ENCODE data around the gene SP5. TPM values are rescaled to one million over a fixed set of nuclear protein-coding genes. Genes with fewer than 3 reads are reported as not detected.
A peak's percentile ranks its signal among the peaks of the same experiment; 100 is the strongest.

Gene SP5
- total and polyA plus RNA-seq, 9 of the 15 experiments (the other 6 are each of a cell fraction or from before 2014, with no cell fraction given): 0.03 to 1.7 (median 0.16) TPM; not detected in 1

DNA sequence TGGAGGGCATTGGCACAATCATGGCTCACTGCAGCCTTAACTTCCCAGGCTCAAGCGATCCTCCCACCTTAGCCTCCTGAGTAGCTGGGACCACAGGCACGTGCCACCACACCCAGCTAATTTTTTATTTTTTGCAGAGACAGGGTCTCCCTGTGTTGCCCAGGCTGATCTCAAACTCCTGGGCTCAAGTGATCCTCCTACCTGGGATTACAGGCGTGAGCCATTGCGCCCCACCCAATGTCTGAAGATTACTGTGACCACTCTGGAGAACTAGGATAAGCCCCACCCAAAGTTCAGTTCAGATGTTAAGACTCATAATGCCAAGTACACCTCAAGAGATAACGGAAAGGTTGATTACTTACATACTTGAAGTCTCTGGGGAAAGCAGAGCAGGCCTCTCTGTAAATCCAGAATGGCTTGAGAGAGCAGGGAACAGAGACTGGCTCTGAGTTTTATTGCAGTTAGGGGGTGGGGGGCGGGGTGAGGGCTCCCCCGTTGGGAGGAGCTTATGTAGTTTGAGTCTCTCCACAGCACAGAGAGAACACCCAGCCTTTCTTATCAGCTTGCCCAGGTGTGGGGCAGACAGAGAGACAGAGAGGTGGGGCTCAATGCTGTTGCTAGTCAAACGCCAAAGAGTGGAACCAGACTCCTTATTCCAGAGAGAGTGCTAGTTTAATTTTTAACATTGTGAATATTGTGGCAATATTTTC lies 28.5 kb downstream of the SP5 start (continued):
- TF ChIP-seq, protein P1, sequence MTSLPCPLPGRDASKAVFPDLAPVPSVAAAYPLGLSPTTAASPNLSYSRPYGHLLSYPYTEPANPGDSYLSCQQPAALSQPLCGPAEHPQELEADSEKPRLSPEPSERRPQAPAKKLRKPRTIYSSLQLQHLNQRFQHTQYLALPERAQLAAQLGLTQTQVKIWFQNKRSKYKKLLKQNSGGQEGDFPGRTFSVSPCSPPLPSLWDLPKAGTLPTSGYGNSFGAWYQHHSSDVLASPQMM (CRISPR knock-in tag; IDR thresholded peaks at IDR 0.05): no peak
- TF ChIP-seq, protein P2, sequence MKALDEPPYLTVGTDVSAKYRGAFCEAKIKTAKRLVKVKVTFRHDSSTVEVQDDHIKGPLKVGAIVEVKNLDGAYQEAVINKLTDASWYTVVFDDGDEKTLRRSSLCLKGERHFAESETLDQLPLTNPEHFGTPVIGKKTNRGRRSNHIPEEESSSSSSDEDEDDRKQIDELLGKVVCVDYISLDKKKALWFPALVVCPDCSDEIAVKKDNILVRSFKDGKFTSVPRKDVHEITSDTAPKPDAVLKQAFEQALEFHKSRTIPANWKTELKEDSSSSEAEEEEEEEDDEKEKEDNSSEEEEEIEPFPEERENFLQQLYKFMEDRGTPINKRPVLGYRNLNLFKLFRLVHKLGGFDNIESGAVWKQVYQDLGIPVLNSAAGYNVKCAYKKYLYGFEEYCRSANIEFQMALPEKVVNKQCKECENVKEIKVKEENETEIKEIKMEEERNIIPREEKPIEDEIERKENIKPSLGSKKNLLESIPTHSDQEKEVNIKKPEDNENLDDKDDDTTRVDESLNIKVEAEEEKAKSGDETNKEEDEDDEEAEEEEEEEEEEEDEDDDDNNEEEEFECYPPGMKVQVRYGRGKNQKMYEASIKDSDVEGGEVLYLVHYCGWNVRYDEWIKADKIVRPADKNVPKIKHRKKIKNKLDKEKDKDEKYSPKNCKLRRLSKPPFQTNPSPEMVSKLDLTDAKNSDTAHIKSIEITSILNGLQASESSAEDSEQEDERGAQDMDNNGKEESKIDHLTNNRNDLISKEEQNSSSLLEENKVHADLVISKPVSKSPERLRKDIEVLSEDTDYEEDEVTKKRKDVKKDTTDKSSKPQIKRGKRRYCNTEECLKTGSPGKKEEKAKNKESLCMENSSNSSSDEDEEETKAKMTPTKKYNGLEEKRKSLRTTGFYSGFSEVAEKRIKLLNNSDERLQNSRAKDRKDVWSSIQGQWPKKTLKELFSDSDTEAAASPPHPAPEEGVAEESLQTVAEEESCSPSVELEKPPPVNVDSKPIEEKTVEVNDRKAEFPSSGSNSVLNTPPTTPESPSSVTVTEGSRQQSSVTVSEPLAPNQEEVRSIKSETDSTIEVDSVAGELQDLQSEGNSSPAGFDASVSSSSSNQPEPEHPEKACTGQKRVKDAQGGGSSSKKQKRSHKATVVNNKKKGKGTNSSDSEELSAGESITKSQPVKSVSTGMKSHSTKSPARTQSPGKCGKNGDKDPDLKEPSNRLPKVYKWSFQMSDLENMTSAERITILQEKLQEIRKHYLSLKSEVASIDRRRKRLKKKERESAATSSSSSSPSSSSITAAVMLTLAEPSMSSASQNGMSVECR (CRISPR knock-in tag; IDR thresholded peaks at IDR 0.05): no peak
- TF ChIP-seq NFYB (IDR thresholded peaks at IDR 0.05; ENCODE audit: extremely low read depth, insufficient read length) (no peak), IRF2 (CRISPR knock-in tag; IDR thresholded peaks at IDR 0.05) (no peak), STAT5A (IDR thresholded peaks at IDR 0.05; ENCODE audit: borderline replicate concordance, low read length) (peak; percentile 18; the same call in 1 of the 2 replicates), NFRKB (IDR thresholded peaks at IDR 0.05; ENCODE audit: low read depth) (no peak), ZNF133 (CRISPR knock-in tag; IDR thresholded peaks at IDR 0.05) (no peak), ARID1B (IDR thresholded peaks at IDR 0.05) (peak; percentile 90), ZNF561 (CRISPR knock-in tag; conservative IDR thresholded peaks at IDR 0.05) (no peak), KLF1 (tag; IDR thresholded peaks at IDR 0.05) (no peak), PTBP1 (IDR thresholded peaks at IDR 0.05; ENCODE audit: low read depth, low read length) (no peak), MEF2A (IDR thresholded peaks at IDR 0.05; ENCODE audit: control insufficient read depth, low read depth, low read length) (no peak), TBP (optimal IDR thresholded peaks at IDR 0.05; ENCODE audit: low read depth, low read length) (peak; percentile 53), MXI1 (IDR thresholded peaks at IDR 0.05; ENCODE audit: low read depth, low read length) (no peak), TARDBP (IDR thresholded peaks at IDR 0.05) (no peak), ZNF696 (CRISPR knock-in tag; conservative IDR thresholded peaks at IDR 0.05) (0 out of 2 replicates have a peak, but pooled peaks have one; percentile 34)
- TF ChIP-seq, protein P3, sequence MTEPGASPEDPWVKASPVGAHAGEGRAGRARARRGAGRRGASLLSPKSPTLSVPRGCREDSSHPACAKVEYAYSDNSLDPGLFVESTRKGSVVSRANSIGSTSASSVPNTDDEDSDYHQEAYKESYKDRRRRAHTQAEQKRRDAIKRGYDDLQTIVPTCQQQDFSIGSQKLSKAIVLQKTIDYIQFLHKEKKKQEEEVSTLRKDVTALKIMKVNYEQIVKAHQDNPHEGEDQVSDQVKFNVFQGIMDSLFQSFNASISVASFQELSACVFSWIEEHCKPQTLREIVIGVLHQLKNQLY (CRISPR knock-in tag; conservative IDR thresholded peaks at IDR 0.05): no peak
- TF ChIP-seq, protein P4, sequence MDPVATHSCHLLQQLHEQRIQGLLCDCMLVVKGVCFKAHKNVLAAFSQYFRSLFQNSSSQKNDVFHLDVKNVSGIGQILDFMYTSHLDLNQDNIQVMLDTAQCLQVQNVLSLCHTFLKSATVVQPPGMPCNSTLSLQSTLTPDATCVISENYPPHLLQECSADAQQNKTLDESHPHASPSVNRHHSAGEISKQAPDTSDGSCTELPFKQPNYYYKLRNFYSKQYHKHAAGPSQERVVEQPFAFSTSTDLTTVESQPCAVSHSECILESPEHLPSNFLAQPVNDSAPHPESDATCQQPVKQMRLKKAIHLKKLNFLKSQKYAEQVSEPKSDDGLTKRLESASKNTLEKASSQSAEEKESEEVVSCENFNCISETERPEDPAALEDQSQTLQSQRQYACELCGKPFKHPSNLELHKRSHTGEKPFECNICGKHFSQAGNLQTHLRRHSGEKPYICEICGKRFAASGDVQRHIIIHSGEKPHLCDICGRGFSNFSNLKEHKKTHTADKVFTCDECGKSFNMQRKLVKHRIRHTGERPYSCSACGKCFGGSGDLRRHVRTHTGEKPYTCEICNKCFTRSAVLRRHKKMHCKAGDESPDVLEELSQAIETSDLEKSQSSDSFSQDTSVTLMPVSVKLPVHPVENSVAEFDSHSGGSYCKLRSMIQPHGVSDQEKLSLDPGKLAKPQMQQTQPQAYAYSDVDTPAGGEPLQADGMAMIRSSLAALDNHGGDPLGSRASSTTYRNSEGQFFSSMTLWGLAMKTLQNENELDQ (CRISPR knock-in tag; IDR thresholded peaks at IDR 0.05; ENCODE audit: borderline replicate concordance): no peak
- TF ChIP-seq, protein P5, sequence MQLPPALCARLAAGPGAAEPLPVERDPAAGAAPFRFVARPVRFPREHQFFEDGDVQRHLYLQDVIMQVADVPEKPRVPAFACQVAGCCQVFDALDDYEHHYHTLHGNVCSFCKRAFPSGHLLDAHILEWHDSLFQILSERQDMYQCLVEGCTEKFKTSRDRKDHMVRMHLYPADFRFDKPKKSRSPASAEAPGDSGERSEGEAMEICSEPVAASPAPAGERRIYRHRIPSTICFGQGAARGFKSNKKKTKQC (CRISPR knock-in tag; IDR thresholded peaks at IDR 0.05): no peak
